ENCODE measurements around the gene TTBK1. TPM values are rescaled to one million over a fixed set of nuclear protein-coding genes. Genes with fewer than 3 reads are reported as not detected.

Gene TTBK1
- total and polyA plus RNA-seq, 10 of the 15 experiments (the other 5 are each of a cell fraction or from before 2014, with no cell fraction given) = 0.05 to 0.27 TPM; not detected in 8

DNA sequence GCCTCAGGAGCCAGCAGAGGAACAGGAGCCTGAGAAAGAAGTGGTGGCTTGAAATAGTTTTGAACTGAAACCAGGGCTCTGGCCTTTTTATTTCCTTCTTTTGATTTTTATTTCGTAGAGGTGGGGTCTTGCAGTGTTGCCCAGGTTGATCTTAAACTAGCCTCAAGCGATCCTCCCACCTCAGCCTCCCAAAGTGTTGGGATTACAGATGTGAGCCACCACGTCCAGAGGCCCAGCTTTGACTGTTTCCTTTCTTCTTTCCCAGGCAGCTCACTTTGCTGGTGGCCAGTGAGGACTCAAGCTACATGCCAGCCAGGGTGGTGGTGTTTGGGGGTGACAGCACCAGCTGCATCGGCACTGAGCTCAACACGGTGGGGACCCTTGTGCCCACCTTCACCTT, 40.8 kb upstream of the TTBK1 start:
- ATAC-seq (no peak), DNase-seq (ENCODE audit: low read depth, low spot score) (no peak), FAIRE-seq (no peak)
- TF ChIP-seq NFYB (IDR thresholded peaks at IDR 0.05; ENCODE audit: insufficient read depth, low read depth, low read length) (no peak), PAX5 (IDR thresholded peaks at IDR 0.05; ENCODE audit: borderline replicate concordance, low read depth, low read length) (no peak), WRNIP1 (IDR thresholded peaks at IDR 0.05; ENCODE audit: borderline replicate concordance, low read depth, low read length) (no peak), HDGF (IDR thresholded peaks at IDR 0.05) (no peak), KAT2A (conservative IDR thresholded peaks at IDR 0.05; ENCODE audit: control insufficient read depth, low read depth, low read length) (no peak), EP300 (IDR thresholded peaks at IDR 0.05; ENCODE audit: borderline replicate concordance in 1 of 2, control insufficient read depth in 1 of 2, low read depth in 2 of 2, low read length in 2 of 2) (no peak), ZSCAN29 (IDR thresholded peaks at IDR 0.05) (no peak), ZBED1 (IDR thresholded peaks at IDR 0.05; ENCODE audit: borderline replicate concordance) (no peak), GATAD2B (conservative IDR thresholded peaks at IDR 0.05; ENCODE audit: low read depth) (no peak), ZBTB4 (CRISPR knock-in tag; IDR thresholded peaks at IDR 0.05) (no peak), TCF3 (IDR thresholded peaks at IDR 0.05; ENCODE audit: borderline replicate concordance, insufficient read depth, low read depth, low read length) (no peak), SUZ12 (IDR thresholded peaks at IDR 0.05; ENCODE audit: unreplicated experiment) (no peak), ESRRA (IDR thresholded peaks at IDR 0.05; ENCODE audit: low read length) (no peak)
- Histone ChIP-seq H2AFZ (ENCODE audit: control insufficient read depth, low read depth, low read length) (no peak overlapping the region), H3K4me2 (ENCODE audit: control insufficient read depth, insufficient read depth) (no peak overlapping the region), H3K36me3 (ENCODE audit: control insufficient read depth in 2 of 2, insufficient read depth in 2 of 2, low read length in 1 of 2) (peaks cover 0 to 9% of the 10 kb centered on the region in 2 experiments; a peak in 2 of 4 replicates), H3K27ac (ENCODE audit: control insufficient read depth, insufficient read depth) (no peak overlapping the region), H3K9ac (ENCODE audit: control insufficient read depth, insufficient read depth, low read length) (no peak overlapping the region), H3K4me1 (ENCODE audit: control insufficient read depth, insufficient read depth, low read length) (no peaks in the 10 kb centered on the region), H3K27me3 (replicated peaks in 1 of 2; ENCODE audit: control insufficient read depth in 2 of 2, insufficient read depth in 2 of 2, low read length in 1 of 2) (no peaks in the 10 kb centered on the region), H3K4me3 (no peak overlapping the region), H4K20me1 (ENCODE audit: control insufficient read depth, insufficient read depth) (no peaks in the 10 kb centered on the region), H3K79me2 (ENCODE audit: control insufficient read depth, insufficient read depth, low read length) (no peaks in the 10 kb centered on the region), H3K9me3 (replicated peaks; ENCODE audit: control insufficient read depth, insufficient read depth, low read length) (no peaks in the 10 kb centered on the region)
- no TSS peak for BruUV-seq (replicated peaks)
- ChIA-PET SMC1A (ENCODE audit: uncharacterized antibody, unreplicated experiment) (interaction anchor here (1.8 kb wide), 1 partner anchor 28 kb away, joined by 3 read pairs; no protein-coding TSS in a partner anchor), RAD21 (ENCODE audit: unreplicated experiment) (no interaction called here), POLR2A (interaction anchor here (0.6 kb wide), 1 partner anchor 133 kb away, joined by 3 read pairs; no protein-coding TSS in a partner anchor), CTCF (interaction anchor here (0.7 kb wide), 1 partner anchor 304 kb away, joined by 4 read pairs; no protein-coding TSS in a partner anchor)
- WGBS (ENCODE audit: insufficient coverage, insufficient replicate concordance, low lambda C conversion rate, missing lambda C conversion rate) = 62% methylated on average over 5 of the region's 5 CpGs
- in situ Hi-C loops (cut with MboI) = no loop called here
- intact Hi-C loops (cut with micrococcal nuclease; ENCODE audit: unreplicated experiment) = no loop called here

Data from GM12878 (cell line).